Thymus (tissue), 11 donors: ENCODE results near the gene LRP1B. TPM values are rescaled to one million over a fixed set of nuclear protein-coding genes. Genes with fewer than 3 reads are reported as not detected.
"Not testable (repeated sequence)": the region's sequence is repeated elsewhere in the genome, so short reads cannot be mapped to it uniquely, and the experiment has no call there.

Experiments used
- DNase-seq, 9 donors: peaks; one replicate each; pipeline ENCODE4 v3.0.0-alpha.2; 2013; ENCODE audit warnings: low spot score in 9 of 9, low read depth in 6 of 9, missing footprints in 1 of 9
- H3K27ac ChIP-seq, 2 donors: one replicate each; pipeline ENCODE4 v1.5.1; 2013; ENCODE audit warnings: control low read depth in 1 of 2, low read depth in 1 of 2, low read length in 1 of 2, mild to moderate bottlenecking in 1 of 2, moderate library complexity in 1 of 2
- H3K27me3 ChIP-seq, 2 donors: one replicate each; pipeline ENCODE4 v1.5.1; 2013; ENCODE audit warnings: low read length in 1 of 2; ENCODE audit not compliant: control insufficient read depth in 2 of 2, insufficient read depth in 1 of 2
- H3K36me3 ChIP-seq, 2 donors: one replicate each; pipeline ENCODE4 v1.5.1; 2013; ENCODE audit warnings: low read length in 1 of 2, mild to moderate bottlenecking in 1 of 2, moderate library complexity in 1 of 2; ENCODE audit not compliant: control insufficient read depth in 2 of 2, insufficient read depth in 2 of 2
- H3K4me1 ChIP-seq, 2 donors: one replicate each; pipeline ENCODE4 v1.5.1; 2013; ENCODE audit warnings: low read length in 2 of 2; ENCODE audit not compliant: control insufficient read depth in 2 of 2, insufficient read depth in 2 of 2
- H3K4me3 ChIP-seq, 2 donors: one replicate each; pipeline ENCODE4 v1.5.1; 2013; ENCODE audit warnings: low read length in 2 of 2, control low read depth in 1 of 2, mild to moderate bottlenecking in 1 of 2
- H3K9me3 ChIP-seq, 2 donors: one replicate each; pipeline ENCODE4 v1.5.1; 2013; ENCODE audit warnings: low read length in 1 of 2, mild to moderate bottlenecking in 1 of 2; ENCODE audit not compliant: control insufficient read depth in 2 of 2, insufficient read depth in 1 of 2
- WGBS: extraction: QIAGEN DNeasy Blood & Tissue Kit; methylation state at CpG from one replicate; pipeline ENCODE4 v1.1.7; 2013; 5-methylcytosine and 5-hydroxymethylcytosine counted together
- polyA plus RNA-seq: library from polyadenylated mRNA; stranded (reverse); fragments of 200-250 nt; gene quantifications from one replicate; pipeline ENCODE4 v1.2.3, GENCODE V29; 2013
- total RNA-seq: library from RNA; stranded (reverse); fragments of 120-200 nt; gene quantifications from one replicate; pipeline ENCODE4 v1.2.4, GENCODE V29; 2013
- donor health status: healthy.

Gene LRP1B
- total and polyA plus RNA-seq, 2 donors: 0.18 to 0.28 TPM

- H3K36me3 ChIP-seq: no peaks in the 10 kb centered on the region
- WGBS: 89% methylated on average over 1 of the region's 1 CpG
- no peak overlapping the region for H3K4me3 ChIP-seq
- H3K27me3 ChIP-seq: no peaks in the 10 kb centered on the region
- no peak overlapping the region for H3K27ac ChIP-seq
- no peaks in the 10 kb centered on the region for H3K9me3 ChIP-seq
- DNase-seq: no peak
- no peaks in the 10 kb centered on the region for H3K4me1 ChIP-seq
Measured at GRCh38 chr2:140286377-140286776, 1844.4 kb downstream of the LRP1B start.

GRCh38 chr2:140277344-140277743, 1853.5 kb downstream of the LRP1B start:
- not testable (repeated sequence) for H3K4me1 ChIP-seq, H3K9me3 ChIP-seq, H3K4me3 ChIP-seq, DNase-seq, H3K27me3 ChIP-seq, H3K36me3 ChIP-seq, H3K27ac ChIP-seq
- 63% methylated on average over 5 of the region's 5 CpGs for WGBS

- WGBS: 92% methylated on average over 1 of the region's 1 CpG
- H3K9me3 ChIP-seq: no peaks in the 10 kb centered on the region
- no peak overlapping the region for H3K27ac ChIP-seq
- H3K36me3 ChIP-seq: no peaks in the 10 kb centered on the region
- no peak overlapping the region for H3K4me3 ChIP-seq
- no peaks in the 10 kb centered on the region for H3K27me3 ChIP-seq
- H3K4me1 ChIP-seq: no peaks in the 10 kb centered on the region
- no peak for DNase-seq
Measured at GRCh38 chr2:140276661-140277060, 1854.2 kb downstream of the LRP1B start.

- Histone ChIP-seq H3K4me1 (no peaks in the 10 kb centered on the region), H3K9me3 (no peaks in the 10 kb centered on the region), H3K27ac (no peak overlapping the region), H3K27me3 (no peaks in the 10 kb centered on the region), H3K36me3 (no peaks in the 10 kb centered on the region), H3K4me3 (no peak overlapping the region)
- 76% methylated on average over 7 of the region's 7 CpGs for WGBS
- DNase-seq: no peak
Measured at GRCh38 chr2:140275427-140275826, 1855.4 kb downstream of the LRP1B start.

DNA sequence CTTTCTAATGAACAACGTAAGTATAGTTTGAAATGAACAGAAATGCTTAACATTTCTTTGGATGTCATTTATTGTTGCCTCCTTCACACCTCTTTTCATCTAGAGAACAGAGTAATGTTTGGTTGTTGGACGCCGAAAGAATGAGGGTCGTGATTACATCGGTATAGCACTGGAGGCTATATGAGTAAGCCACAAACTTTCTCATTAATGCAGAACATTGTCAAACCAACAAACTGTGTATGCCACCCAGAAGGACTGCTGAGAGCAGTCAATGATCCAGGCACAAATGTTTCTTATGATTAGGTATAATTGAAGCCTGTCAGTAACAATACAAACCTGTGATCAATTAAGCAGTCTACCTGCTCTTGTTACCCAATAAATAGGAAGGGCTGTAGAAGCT, 1855.9 kb downstream of the LRP1B start:
- DNase-seq: no peak
- no peaks in the 10 kb centered on the region for H3K9me3 ChIP-seq
- whole genome bisulfite sequencing: 86% methylated on average over 5 of the region's 5 CpGs

GRCh38 chr2:140273958-140274357, 1856.9 kb downstream of the LRP1B start:
- H3K4me3 ChIP-seq: no peak overlapping the region
- H3K27ac ChIP-seq: no peak overlapping the region
- H3K4me1 ChIP-seq: no peaks in the 10 kb centered on the region
- WGBS: 96% methylated on average over 2 of the region's 2 CpGs
- no peak for DNase-seq
- H3K27me3 ChIP-seq: no peaks in the 10 kb centered on the region
- no peaks in the 10 kb centered on the region for H3K36me3 ChIP-seq
- no peaks in the 10 kb centered on the region for H3K9me3 ChIP-seq

More for the DNA sequence above, 1855.9 kb downstream of the LRP1B start:
- Histone ChIP-seq H3K4me1 (no peaks in the 10 kb centered on the region), H3K27me3 (no peaks in the 10 kb centered on the region), H3K4me3 (no peak overlapping the region), H3K36me3 (no peaks in the 10 kb centered on the region), H3K27ac (no peak overlapping the region)

DNA sequence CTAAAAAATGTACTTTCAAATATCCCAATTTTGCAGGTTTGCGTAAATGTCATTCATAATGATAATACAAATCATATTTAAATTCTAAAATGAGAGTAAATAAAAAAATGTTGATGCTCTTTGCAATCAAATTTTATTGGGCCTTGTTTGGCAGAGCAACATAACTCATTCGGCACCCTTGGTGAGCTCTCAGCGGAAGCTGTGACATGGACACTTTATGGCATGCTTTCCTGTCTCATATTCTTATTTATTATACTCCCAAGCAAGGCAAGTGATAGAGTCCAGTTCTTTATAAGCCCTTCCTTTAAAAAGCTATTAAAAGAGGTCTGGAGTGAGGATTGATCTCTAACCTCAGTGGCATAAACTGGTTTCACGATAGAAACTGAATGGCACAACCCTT, 1857.4 kb downstream of the LRP1B start:
- no peaks in the 10 kb centered on the region for H3K9me3 ChIP-seq
- no peaks in the 10 kb centered on the region for H3K27me3 ChIP-seq
- H3K27ac ChIP-seq: no peak overlapping the region
- no peak for DNase-seq
- H3K4me3 ChIP-seq: no peak overlapping the region
- no peaks in the 10 kb centered on the region for H3K4me1 ChIP-seq
- no peaks in the 10 kb centered on the region for H3K36me3 ChIP-seq
- WGBS: 94% methylated on average over 4 of the region's 4 CpGs

GRCh38 chr2:140270224-140270623, 1860.6 kb downstream of the LRP1B start:
- no peak for DNase-seq
- Histone ChIP-seq H3K4me3 (no peak overlapping the region), H3K27me3 (no peaks in the 10 kb centered on the region), H3K36me3 (no peaks in the 10 kb centered on the region), H3K9me3 (no peaks in the 10 kb centered on the region), H3K4me1 (no peaks in the 10 kb centered on the region), H3K27ac (no peak overlapping the region)
- WGBS: 90% methylated on average over 1 of the region's 1 CpG

GRCh38 chr2:140269000-140269399, 1861.8 kb downstream of the LRP1B start:
- H3K4me1 ChIP-seq: no peaks in the 10 kb centered on the region
- H3K27ac ChIP-seq: no peak overlapping the region
- no peaks in the 10 kb centered on the region for H3K27me3 ChIP-seq
- DNase-seq: no peak
- no peak overlapping the region for H3K4me3 ChIP-seq
- 90% methylated on average over 7 of the region's 7 CpGs for WGBS
- H3K9me3 ChIP-seq: no peaks in the 10 kb centered on the region
- H3K36me3 ChIP-seq: no peaks in the 10 kb centered on the region

DNA sequence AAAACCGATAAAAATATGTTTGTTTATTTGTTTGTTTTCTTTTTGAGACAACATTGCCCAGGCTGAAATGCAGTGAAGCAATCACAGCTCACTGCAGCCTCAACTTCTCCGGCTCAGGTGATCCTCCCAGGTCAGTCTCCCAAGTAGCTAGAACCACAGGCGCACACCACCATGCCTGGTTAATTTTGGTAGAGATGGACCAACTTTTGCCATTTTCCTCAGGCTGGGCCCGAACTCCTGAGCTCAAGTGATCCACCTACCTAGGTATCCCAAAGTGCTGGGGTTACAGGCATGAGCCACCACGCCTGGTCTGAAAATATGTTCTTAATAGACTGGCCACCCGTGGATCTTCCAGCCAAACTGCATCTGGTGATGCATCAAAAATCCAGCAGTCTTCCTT, 1867.9 kb downstream of the LRP1B start:
- Histone ChIP-seq H3K36me3 (no peaks in the 10 kb centered on the region), H3K4me3 (no peak overlapping the region), H3K27me3 (no peaks in the 10 kb centered on the region), H3K9me3 (no peaks in the 10 kb centered on the region), H3K27ac (no peak overlapping the region), H3K4me1 (no peaks in the 10 kb centered on the region)
- no peak for DNase-seq
- WGBS: 91% methylated on average over 6 of the region's 6 CpGs
